MM.1S (cell line): ENCODE measurements around the gene GRIK4.

Experiments used
- CTCF ChIP-seq: fragments of 300-600 bp; sonication (generic); IDR thresholded peaks from 2 replicates; pipeline ENCODE4 v1.5.1; 2016; ENCODE audit warnings: antibody characterized with exemption, low read length, mixed read lengths
- EZH2 ChIP-seq: fragments of 300-600 bp; sonication (generic); optimal IDR thresholded peaks from 2 replicates; pipeline ENCODE3; 2017; ENCODE audit warnings: low read depth, mild to moderate bottlenecking, antibody characterized with exemption, low read length, mixed read lengths

- TF ChIP-seq CTCF (no peak), EZH2 (no peak)
These were observed 3.1 kb downstream of the GRIK4 start for GRCh38 chr11:120514541-120515121.
